WTC11 (cell line): ENCODE data around the gene SGTA.

Experiments used
- HMGA2 ChIP-seq: fragments of 250-450 bp; sonication (Bioruptor Pico); IDR thresholded peaks from 2 replicates; pipeline ENCODE4 v1.4.0; 2021; ENCODE audit warnings: mild to moderate bottlenecking, moderate library complexity
- KAT7 ChIP-seq: sonication (generic); formaldehyde crosslinking; IDR thresholded peaks from 2 replicates; pipeline ENCODE4 v1.8.1; 2023; ENCODE audit warnings: missing genetic modification reagents, mild to moderate bottlenecking, borderline replicate concordance
- NFYB ChIP-seq: sonication (generic); formaldehyde crosslinking; conservative IDR thresholded peaks from 2 replicates; pipeline ENCODE4 v1.8.0; 2022; ENCODE audit warnings: low read depth, missing genetic modification reagents
- NR2C2 ChIP-seq: sonication (generic); formaldehyde crosslinking; IDR thresholded peaks from 2 replicates; pipeline ENCODE4 v1.8.0; 2022; ENCODE audit warnings: mild to moderate bottlenecking, missing genetic modification reagents
- ZNF263 ChIP-seq: sonication (generic); formaldehyde crosslinking; IDR thresholded peaks from 2 replicates; pipeline ENCODE4 v1.8.1; 2022; ENCODE audit warnings: low read depth, mild to moderate bottlenecking, moderate library complexity, missing genetic modification reagents
- TF ChIP-seq, protein P1 (sequence below): fragments of 250-450 bp; sonication (Bioruptor Pico); IDR thresholded peaks from 2 replicates; pipeline ENCODE4 v2.1.2; 2022; ENCODE audit warnings: mild to moderate bottlenecking, moderate library complexity
- TF ChIP-seq, protein P2 (sequence below): sonication (generic); formaldehyde crosslinking; IDR thresholded peaks from 2 replicates; pipeline ENCODE4 v1.8.0; 2022; ENCODE audit warnings: missing genetic modification reagents
- TF ChIP-seq, protein P3 (sequence below): fragments of 200-600 bp; IDR thresholded peaks from 2 replicates; pipeline ENCODE4 v1.8.0; 2022; ENCODE audit warnings: antibody characterized with exemption
- TF ChIP-seq, protein P4 (sequence below): sonication (generic); formaldehyde crosslinking; IDR thresholded peaks from 2 replicates; pipeline ENCODE4 v1.8.1; 2022; ENCODE audit warnings: mild to moderate bottlenecking, moderate library complexity, missing genetic modification reagents

DNA sequence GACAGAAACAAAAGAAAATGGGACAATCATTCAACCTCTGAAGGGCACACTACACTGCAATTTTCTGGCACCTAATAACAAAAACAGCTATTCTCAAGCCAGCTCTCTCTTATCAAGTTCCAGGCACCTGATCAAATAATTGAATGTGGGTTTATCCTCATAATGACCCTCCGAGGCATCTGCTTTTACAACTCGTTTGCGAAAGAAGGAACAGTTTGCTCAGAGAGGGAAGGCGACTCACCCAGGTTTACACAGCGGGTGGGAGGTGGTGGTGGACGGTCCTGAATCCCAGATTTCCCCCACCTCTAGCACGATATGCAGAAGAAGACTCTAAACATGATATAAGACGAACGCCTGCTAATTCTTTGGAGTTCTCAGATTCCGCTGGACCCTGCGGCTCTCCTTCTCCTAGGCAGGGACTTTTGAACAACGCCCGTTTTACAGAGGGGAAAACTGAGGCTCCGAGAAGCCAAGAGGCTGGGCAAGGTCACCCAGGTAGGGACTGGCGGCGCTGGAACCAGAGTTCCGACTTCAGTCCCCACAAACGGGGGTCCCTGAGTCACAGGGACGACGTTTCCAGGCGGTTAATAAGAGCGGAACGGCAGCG, 641 bp downstream of the SGTA start:
- TF ChIP-seq NFYB: no peak
- TF ChIP-seq ZNF263 (CRISPR knock-in tag): no peak
- TF ChIP-seq, protein P1, sequence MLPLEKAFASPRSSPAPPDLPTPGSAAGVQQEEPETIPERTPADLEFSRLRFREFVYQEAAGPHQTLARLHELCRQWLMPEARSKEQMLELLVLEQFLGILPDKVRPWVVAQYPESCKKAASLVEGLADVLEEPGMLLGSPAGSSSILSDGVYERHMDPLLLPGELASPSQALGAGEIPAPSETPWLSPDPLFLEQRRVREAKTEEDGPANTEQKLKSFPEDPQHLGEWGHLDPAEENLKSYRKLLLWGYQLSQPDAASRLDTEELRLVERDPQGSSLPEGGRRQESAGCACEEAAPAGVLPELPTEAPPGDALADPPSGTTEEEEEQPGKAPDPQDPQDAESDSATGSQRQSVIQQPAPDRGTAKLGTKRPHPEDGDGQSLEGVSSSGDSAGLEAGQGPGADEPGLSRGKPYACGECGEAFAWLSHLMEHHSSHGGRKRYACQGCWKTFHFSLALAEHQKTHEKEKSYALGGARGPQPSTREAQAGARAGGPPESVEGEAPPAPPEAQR (CRISPR knock-in tag): no peak
- no peak for TF ChIP-seq HMGA2
- TF ChIP-seq KAT7: no peak
- TF ChIP-seq, protein P2, sequence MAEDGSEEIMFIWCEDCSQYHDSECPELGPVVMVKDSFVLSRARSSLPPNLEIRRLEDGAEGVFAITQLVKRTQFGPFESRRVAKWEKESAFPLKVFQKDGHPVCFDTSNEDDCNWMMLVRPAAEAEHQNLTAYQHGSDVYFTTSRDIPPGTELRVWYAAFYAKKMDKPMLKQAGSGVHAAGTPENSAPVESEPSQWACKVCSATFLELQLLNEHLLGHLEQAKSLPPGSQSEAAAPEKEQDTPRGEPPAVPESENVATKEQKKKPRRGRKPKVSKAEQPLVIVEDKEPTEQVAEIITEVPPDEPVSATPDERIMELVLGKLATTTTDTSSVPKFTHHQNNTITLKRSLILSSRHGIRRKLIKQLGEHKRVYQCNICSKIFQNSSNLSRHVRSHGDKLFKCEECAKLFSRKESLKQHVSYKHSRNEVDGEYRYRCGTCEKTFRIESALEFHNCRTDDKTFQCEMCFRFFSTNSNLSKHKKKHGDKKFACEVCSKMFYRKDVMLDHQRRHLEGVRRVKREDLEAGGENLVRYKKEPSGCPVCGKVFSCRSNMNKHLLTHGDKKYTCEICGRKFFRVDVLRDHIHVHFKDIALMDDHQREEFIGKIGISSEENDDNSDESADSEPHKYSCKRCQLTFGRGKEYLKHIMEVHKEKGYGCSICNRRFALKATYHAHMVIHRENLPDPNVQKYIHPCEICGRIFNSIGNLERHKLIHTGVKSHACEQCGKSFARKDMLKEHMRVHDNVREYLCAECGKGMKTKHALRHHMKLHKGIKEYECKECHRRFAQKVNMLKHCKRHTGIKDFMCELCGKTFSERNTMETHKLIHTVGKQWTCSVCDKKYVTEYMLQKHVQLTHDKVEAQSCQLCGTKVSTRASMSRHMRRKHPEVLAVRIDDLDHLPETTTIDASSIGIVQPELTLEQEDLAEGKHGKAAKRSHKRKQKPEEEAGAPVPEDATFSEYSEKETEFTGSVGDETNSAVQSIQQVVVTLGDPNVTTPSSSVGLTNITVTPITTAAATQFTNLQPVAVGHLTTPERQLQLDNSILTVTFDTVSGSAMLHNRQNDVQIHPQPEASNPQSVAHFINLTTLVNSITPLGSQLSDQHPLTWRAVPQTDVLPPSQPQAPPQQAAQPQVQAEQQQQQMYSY (CRISPR knock-in tag): no peak
- no peak for TF ChIP-seq NR2C2
- TF ChIP-seq, protein P3, sequence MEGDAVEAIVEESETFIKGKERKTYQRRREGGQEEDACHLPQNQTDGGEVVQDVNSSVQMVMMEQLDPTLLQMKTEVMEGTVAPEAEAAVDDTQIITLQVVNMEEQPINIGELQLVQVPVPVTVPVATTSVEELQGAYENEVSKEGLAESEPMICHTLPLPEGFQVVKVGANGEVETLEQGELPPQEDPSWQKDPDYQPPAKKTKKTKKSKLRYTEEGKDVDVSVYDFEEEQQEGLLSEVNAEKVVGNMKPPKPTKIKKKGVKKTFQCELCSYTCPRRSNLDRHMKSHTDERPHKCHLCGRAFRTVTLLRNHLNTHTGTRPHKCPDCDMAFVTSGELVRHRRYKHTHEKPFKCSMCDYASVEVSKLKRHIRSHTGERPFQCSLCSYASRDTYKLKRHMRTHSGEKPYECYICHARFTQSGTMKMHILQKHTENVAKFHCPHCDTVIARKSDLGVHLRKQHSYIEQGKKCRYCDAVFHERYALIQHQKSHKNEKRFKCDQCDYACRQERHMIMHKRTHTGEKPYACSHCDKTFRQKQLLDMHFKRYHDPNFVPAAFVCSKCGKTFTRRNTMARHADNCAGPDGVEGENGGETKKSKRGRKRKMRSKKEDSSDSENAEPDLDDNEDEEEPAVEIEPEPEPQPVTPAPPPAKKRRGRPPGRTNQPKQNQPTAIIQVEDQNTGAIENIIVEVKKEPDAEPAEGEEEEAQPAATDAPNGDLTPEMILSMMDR: no peak
- TF ChIP-seq, protein P4, sequence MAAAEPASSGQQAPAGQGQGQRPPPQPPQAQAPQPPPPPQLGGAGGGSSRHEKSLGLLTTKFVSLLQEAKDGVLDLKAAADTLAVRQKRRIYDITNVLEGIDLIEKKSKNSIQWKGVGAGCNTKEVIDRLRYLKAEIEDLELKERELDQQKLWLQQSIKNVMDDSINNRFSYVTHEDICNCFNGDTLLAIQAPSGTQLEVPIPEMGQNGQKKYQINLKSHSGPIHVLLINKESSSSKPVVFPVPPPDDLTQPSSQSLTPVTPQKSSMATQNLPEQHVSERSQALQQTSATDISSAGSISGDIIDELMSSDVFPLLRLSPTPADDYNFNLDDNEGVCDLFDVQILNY (CRISPR knock-in tag): no peak
